ENCODE results near the gene MPP1. TPM values are rescaled to one million over a fixed set of nuclear protein-coding genes. Genes with fewer than 3 reads are reported as not detected.

MPP1 gene
- total and polyA plus RNA-seq, 2 donors (not counting 3 experiments of a cell fraction or from before 2014, with no cell fraction given) = 22.1 to 32.3 TPM

DNA sequence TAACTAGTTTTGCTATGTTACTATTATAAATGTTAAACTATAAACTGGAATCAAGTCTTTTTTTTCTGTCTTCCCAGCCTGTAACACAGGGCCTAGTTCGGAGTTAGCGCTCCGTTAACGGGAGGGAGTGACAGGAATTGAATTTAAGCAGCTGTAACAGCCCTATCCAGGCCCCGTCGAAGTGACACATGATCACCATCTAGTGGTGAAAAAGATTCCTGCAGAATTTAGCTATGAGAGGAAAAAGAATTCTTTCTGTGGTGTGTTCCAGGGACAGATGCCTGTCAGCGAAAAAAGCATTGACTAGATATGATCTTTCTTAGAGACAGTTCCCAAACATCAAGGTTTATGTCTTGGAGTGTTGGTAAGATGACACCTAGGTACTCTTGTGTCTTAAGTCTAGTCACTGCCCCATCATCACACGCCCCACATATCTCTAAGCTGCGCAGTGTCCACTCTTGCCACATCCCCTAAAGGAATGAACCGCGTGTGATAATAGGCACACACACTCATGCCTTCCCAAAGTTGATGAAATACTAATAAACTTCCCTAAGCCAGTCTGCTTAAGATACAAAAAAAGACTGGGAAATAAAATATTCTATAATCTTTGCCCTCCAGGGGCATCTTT, 56.5 kb downstream of the MPP1 start:
- POLR2A ChIA-PET = no interaction called here
- peak overlapping the region; percentile 28 for H3K27ac ChIP-seq (ENCODE audit: insufficient read depth, low read depth, low read length)
- H3K36me3 ChIP-seq (ENCODE audit: control insufficient read depth in 2 of 2, extremely low read depth in 1 of 2, insufficient read depth in 2 of 2, low read length in 2 of 2) = no peaks in the 10 kb centered on the region
- H3K4me3 ChIP-seq (replicated peaks in 1 of 3; ENCODE audit: insufficient read depth in 1 of 3, low read depth in 1 of 3, low read length in 3 of 3) = no peak overlapping the region
- peak overlapping the region; percentile 48 for H2AFZ ChIP-seq (ENCODE audit: low read depth, low read length)
- peaks cover 6% of the 10 kb centered on the region for H3K4me1 ChIP-seq (ENCODE audit: control insufficient read depth, extremely low read depth, insufficient read depth, low read length)
- no TSS peak for BruUV-seq (replicated peaks)
- no peaks in the 10 kb centered on the region for H4K20me1 ChIP-seq (replicated peaks; ENCODE audit: control insufficient read depth, extremely low read depth, insufficient read depth, low read length)
- FAIRE-seq = peak; percentile 80
- CTCF ChIA-PET = interaction anchor here (0.7 to 4.0 kb wide), 25 partner anchors 9 to 158 kb away, joined by 3 to 49 read pairs (median 5); partner anchors contain the start of genes DKC1, MPP1 and SMIM9
- dilution Hi-C loops (cut with MboI; ENCODE audit: extremely low pct_ligation_motif_present, low sequenced_read_pairs) = no loop called here
- peak overlapping the region; percentile 55 for H3K4me2 ChIP-seq (ENCODE audit: insufficient read depth, low read length)
- no peak overlapping the region for H3K9ac ChIP-seq (replicated peaks; ENCODE audit: extremely low read depth, insufficient read depth, low read length)
- H3K9me3 ChIP-seq (replicated peaks; ENCODE audit: control insufficient read depth, insufficient read depth, low read length) = no peaks in the 10 kb centered on the region
- intact Hi-C loops (cut with micrococcal nuclease) = loop anchor here (1.0 kb wide), 1 partner anchor 34 kb away; no protein-coding TSS in a partner anchor
- TF ChIP-seq, protein P1, sequence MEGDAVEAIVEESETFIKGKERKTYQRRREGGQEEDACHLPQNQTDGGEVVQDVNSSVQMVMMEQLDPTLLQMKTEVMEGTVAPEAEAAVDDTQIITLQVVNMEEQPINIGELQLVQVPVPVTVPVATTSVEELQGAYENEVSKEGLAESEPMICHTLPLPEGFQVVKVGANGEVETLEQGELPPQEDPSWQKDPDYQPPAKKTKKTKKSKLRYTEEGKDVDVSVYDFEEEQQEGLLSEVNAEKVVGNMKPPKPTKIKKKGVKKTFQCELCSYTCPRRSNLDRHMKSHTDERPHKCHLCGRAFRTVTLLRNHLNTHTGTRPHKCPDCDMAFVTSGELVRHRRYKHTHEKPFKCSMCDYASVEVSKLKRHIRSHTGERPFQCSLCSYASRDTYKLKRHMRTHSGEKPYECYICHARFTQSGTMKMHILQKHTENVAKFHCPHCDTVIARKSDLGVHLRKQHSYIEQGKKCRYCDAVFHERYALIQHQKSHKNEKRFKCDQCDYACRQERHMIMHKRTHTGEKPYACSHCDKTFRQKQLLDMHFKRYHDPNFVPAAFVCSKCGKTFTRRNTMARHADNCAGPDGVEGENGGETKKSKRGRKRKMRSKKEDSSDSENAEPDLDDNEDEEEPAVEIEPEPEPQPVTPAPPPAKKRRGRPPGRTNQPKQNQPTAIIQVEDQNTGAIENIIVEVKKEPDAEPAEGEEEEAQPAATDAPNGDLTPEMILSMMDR (IDR thresholded peaks at IDR 0.05; ENCODE audit: extremely low read depth in 1 of 2, insufficient read depth in 1 of 2, low read depth in 1 of 2, low read length in 2 of 2) = peak; percentile 44 to 56
- TF ChIP-seq, protein P2, sequence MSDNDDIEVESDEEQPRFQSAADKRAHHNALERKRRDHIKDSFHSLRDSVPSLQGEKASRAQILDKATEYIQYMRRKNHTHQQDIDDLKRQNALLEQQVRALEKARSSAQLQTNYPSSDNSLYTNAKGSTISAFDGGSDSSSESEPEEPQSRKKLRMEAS (IDR thresholded peaks at IDR 0.05; ENCODE audit: insufficient read depth, insufficient read length) = no peak
- TF ChIP-seq GATA2 (IDR thresholded peaks at IDR 0.05; ENCODE audit: insufficient read depth, insufficient read length, low read depth, low read length) = no peak
- H3K27me3 ChIP-seq (ENCODE audit: control insufficient read depth in 2 of 2, insufficient read depth in 2 of 2, low read length in 2 of 2) = no peaks in the 10 kb centered on the region
- H3K79me2 ChIP-seq (ENCODE audit: control insufficient read depth, insufficient read depth, low read length) = no peaks in the 10 kb centered on the region
- H3K9me1 ChIP-seq (replicated peaks; ENCODE audit: control insufficient read depth, extremely low read depth, insufficient read depth, low read length) = no peaks in the 10 kb centered on the region
- peak; percentile 69 for DNase-seq (ENCODE audit: low read depth, low spot score)

DNA sequence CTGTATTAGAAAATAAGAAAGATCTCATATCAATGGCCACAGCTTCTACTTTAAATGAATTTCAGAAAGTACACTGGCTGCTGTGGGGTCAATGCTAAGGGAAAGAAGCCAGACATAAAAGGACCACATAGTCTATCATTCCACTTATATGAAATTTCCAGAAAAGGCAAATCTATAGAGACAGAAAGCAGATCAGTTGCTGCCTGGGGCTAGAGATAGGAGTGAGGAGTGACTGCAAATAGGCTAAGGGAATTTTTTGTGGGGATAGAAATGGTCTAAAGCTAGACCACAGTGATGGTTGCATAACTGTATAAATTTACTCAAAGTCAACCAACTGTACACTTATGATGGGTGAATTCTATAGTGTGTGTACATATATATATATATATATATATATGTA, 62.7 kb downstream of the MPP1 start:
- dilution Hi-C loops (cut with MboI; ENCODE audit: extremely low pct_ligation_motif_present, low sequenced_read_pairs) = no loop called here
- no TSS peak for BruUV-seq (replicated peaks)
- Histone ChIP-seq H3K4me1 (ENCODE audit: control insufficient read depth, extremely low read depth, insufficient read depth, low read length) (peaks cover 9% of the 10 kb centered on the region), H3K27me3 (ENCODE audit: control insufficient read depth in 2 of 2, insufficient read depth in 2 of 2, low read length in 2 of 2) (no peaks in the 10 kb centered on the region), H3K9ac (replicated peaks; ENCODE audit: extremely low read depth, insufficient read depth, low read length) (no peak overlapping the region), H2AFZ (ENCODE audit: low read depth, low read length) (no peak overlapping the region), H3K4me2 (ENCODE audit: insufficient read depth, low read length) (no peak overlapping the region), H4K20me1 (replicated peaks; ENCODE audit: control insufficient read depth, extremely low read depth, insufficient read depth, low read length) (no peaks in the 10 kb centered on the region), H3K79me2 (ENCODE audit: control insufficient read depth, insufficient read depth, low read length) (no peaks in the 10 kb centered on the region), H3K4me3 (replicated peaks in 1 of 3; ENCODE audit: insufficient read depth in 1 of 3, low read depth in 1 of 3, low read length in 3 of 3) (no peak overlapping the region), H3K9me1 (replicated peaks; ENCODE audit: control insufficient read depth, extremely low read depth, insufficient read depth, low read length) (no peaks in the 10 kb centered on the region), H3K36me3 (ENCODE audit: control insufficient read depth in 2 of 2, extremely low read depth in 1 of 2, insufficient read depth in 2 of 2, low read length in 2 of 2) (no peaks in the 10 kb centered on the region), H3K9me3 (replicated peaks; ENCODE audit: control insufficient read depth, insufficient read depth, low read length) (no peaks in the 10 kb centered on the region), H3K27ac (ENCODE audit: insufficient read depth, low read depth, low read length) (no peak overlapping the region)
- FAIRE-seq (no peak), DNase-seq (ENCODE audit: low read depth, low spot score) (no peak)
- ChIA-PET CTCF (no interaction called here), POLR2A (no interaction called here)
- TF ChIP-seq, protein P1 (IDR thresholded peaks at IDR 0.05; ENCODE audit: extremely low read depth in 1 of 2, insufficient read depth in 1 of 2, low read depth in 1 of 2, low read length in 2 of 2) = no peak
- TF ChIP-seq POLR2A (IDR thresholded peaks at IDR 0.05; ENCODE audit: low read depth, low read length) (no peak), GATA2 (IDR thresholded peaks at IDR 0.05; ENCODE audit: insufficient read depth, insufficient read length, low read depth, low read length) (no peak), POLR2AphosphoS5 (IDR thresholded peaks at IDR 0.05; ENCODE audit: insufficient read depth, low read depth, low read length) (no peak), JUN (IDR thresholded peaks at IDR 0.05; ENCODE audit: borderline replicate concordance, insufficient read depth, insufficient read length, low read depth) (no peak), FOS (IDR thresholded peaks at IDR 0.05; ENCODE audit: borderline replicate concordance, insufficient read depth, low read length) (no peak), EZH2 (IDR thresholded peaks at IDR 0.05; ENCODE audit: borderline replicate concordance, low read depth, low read length, severe bottlenecking) (no peak), MYC (IDR thresholded peaks at IDR 0.05; ENCODE audit: low read depth, low read length) (no peak)
- TF ChIP-seq, protein P2 (IDR thresholded peaks at IDR 0.05; ENCODE audit: insufficient read depth, insufficient read length) = no peak
- intact Hi-C loops (cut with micrococcal nuclease) = no loop called here
